HL-60/S4 (cell line): ENCODE data around the gene EPB41L4A.
"Not testable (repeated sequence)": the region's sequence is repeated elsewhere in the genome, so short reads cannot be mapped to it uniquely, and the experiment has no call there.

Source experiments
- in situ Hi-C: fragments of 300-500 bp; cut with MboI; formaldehyde crosslinking; loops from 2 replicates; pipeline ENCODE4 v1.14.3; 2022; ENCODE audit warnings: low sequenced_read_pairs

Gene EPB41L4A, protein sequence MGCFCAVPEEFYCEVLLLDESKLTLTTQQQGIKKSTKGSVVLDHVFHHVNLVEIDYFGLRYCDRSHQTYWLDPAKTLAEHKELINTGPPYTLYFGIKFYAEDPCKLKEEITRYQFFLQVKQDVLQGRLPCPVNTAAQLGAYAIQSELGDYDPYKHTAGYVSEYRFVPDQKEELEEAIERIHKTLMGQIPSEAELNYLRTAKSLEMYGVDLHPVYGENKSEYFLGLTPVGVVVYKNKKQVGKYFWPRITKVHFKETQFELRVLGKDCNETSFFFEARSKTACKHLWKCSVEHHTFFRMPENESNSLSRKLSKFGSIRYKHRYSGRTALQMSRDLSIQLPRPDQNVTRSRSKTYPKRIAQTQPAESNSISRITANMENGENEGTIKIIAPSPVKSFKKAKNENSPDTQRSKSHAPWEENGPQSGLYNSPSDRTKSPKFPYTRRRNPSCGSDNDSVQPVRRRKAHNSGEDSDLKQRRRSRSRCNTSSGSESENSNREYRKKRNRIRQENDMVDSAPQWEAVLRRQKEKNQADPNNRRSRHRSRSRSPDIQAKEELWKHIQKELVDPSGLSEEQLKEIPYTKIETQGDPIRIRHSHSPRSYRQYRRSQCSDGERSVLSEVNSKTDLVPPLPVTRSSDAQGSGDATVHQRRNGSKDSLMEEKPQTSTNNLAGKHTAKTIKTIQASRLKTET

DNA sequence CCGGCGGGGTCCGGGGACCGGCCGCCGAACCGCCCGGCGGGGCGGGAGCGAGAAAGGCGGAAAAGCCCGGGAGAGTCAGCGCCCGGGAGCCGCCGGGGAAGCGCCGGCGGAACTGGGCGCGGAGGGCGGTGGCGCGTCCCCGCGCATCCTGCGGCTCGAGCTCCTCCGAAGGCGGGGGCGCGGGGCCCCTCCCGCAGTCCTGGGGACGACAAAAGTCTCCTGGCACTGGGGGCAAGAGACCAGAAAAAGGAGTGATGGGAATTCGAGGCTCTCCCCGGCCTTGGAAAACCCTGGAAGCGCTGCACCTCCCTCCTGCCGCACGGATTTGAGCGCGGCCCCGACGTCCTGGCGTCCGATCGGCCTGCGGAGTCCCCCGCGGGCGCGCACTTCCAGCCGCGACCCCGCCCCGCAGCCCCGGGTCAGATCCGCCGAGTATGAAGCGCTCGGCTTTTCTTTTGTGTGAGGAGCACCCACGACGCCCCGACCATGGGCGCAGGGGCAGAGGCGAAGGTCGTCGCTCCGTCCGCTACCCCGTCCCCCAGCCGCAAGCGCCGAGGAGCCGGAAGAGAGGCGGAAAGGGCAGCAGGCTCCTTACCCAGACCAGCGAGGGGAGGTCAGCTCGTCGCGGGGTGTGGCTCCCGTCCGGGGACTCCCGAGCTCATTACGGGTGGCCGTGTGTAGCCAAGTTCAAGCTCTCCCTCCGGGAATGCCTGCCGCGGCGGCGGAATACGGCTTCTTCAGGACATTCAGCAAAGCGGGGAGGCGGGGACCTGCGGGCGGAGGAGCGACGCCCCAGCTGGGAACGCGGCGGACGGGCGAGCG, at the start of gene EPB41L4A:
TSS of gene EPB41L4A (minus strand) at position 114 of the 822 bp plus-strand sequence. CDS start 238 bp downstream, outside the sequence.
- in situ Hi-C loops = no loop called here

DNA sequence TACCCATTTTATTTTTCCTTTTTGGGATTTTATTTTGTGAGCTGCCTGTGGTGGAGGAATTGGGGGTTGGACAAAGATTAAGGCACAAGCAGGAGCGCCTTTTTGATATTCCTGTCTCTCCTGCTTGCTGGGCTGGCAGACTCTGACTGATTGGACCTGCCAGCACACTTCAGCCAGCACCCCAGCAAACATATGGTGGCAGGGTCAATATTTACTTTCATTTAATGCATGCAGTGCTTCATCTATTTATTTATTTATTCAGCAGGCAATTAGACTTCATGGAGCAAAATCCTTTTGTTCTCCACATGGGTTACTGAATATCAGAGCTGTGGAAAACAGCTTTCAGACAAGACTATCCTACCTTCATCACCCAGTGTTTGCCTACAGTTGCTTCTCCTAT, 48.4 kb upstream of the EPB41L4A start:
- in situ Hi-C loops = no loop called here

DNA sequence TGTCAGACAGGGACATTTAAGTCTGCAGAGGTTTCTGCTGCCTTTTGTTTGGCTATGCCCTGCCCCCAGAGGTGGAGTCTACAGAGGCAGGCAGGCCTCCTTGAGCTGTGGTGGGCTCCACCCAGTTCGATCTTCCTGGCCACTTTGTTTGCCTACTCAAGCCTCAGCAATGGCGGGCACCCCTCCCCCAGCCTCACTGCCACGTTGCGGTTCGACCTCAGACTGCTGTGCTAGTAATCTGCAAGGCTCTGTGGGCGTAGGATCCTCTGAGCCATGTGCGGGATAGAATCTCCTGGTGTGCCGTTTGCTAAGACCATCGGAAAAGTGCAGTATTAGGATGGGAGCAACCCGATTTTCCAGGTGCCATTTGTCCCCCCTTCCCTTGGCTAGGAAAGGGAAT, 47.2 kb upstream of the EPB41L4A start:
- in situ Hi-C loops = not testable (repeated sequence)

DNA sequence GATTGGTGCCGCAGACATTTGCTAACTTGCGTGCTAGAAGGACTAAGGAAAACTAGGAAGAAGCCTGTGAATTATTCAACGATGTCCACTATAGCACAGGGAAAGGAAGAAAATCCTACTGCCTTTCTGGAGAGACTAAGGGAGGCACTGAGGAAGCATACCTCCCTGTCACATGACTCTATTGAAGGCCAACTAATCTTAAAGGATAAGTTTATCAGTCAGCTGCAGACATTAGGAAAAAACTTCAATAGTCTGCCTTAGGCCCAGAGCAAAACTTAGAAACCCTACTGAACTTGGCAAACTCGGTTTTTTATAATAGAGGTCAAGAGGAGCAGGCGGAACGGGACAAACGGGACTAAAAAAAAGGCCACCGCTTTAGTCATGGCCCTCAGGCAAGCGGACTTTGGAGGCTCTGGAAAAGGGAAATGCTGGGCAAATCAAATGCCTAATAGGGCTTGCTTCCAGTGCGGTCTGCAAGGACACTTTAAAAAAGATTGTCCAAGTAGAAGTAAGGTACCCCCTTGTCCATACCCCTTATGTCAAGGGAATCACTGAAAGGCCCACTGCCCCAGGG, 28.2 kb upstream of the EPB41L4A start:
- in situ Hi-C loops = not testable (repeated sequence)

DNA sequence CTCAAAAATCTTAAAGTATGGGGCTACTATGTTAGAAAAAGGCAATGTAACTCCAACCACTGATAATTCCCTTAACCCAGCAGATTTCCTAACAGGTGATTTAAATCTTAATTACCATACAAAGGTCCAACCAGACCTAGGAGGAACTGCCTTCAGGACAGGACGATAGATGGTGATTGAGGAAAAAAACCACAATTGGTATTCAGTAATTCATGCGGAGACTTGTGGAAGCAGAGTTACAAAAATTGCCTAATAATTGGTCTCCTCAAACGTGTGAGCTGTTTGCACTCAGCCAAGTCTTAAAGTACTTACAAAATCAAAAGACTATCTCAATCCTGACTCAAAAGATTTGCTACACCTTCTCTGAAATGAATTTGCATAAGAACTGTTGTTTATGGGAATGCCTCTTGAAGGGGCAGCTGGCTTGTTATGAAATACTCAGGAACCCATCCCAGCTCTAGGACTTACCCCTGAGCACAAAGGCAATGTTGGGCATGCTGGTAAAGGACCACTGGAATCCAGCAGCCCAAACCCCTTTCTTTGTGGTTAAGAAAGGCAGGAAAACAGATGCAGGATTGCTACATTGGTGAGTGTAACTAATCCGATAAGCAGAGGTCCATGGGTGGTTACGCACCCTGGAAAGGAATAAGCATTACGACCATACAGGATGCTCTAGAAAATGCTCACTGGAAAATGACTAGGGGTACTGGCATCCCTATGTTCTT, 26.7 kb upstream of the EPB41L4A start:
- in situ Hi-C loops = no loop called here

DNA sequence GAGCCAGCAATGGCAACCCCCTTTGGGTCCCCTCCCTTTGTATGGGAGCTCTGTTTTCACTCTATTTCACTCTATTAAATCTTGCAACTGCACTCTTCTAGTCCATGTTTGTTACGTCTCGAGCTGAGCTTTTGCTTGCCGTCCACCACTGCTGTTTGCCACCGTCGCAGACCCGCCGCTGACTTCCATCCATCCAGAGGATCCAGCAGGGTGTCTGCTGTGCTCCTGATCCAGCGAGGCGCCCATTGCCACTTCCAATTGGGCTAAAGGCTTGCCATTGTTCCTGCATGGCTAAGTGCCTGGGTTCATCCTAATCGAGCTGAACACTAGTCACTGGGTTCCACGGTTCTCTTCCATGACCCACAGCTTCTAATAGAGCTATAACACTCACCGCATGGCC, 24.9 kb upstream of the EPB41L4A start:
- in situ Hi-C loops = not testable (repeated sequence)

DNA sequence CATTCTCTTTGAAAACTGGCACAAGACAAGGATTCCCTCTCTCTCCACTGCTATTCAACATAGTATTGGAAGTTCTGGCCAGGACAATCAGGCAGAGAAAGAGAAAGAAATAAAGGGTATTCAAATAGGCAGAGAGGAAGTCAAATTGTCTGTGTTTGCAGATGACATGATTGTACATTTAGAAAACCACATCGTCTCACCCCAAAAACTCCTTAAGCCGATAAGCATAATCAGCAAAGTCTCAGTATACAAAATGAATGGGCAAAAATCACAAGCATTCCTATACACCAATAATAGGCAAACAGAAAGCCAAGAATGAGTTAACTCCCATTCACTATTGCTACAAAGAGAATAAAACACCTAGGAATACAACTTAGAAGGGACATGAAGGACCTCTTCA, 21.0 kb upstream of the EPB41L4A start:
- in situ Hi-C loops = no loop called here

DNA sequence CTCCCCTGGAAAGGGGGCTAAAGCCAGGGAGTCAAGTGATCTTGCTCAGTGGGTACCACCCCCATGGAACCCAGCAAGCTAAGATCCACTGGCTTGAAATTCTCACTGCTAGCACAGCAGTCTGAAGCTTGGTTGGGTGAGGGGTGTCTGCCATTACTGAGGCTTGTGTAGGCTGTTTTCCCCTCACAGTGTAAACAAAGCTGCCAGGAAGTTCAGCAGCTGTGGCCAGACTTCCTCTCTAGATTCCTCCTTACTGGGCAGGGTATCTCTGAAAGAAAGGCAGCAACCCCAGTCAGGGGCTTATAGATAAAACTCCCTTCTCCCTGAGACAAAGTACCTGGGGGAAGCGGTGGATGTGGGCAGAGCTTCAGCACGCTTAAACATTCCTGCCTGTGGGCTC, 17.1 kb upstream of the EPB41L4A start:
- in situ Hi-C loops = no loop called here

DNA sequence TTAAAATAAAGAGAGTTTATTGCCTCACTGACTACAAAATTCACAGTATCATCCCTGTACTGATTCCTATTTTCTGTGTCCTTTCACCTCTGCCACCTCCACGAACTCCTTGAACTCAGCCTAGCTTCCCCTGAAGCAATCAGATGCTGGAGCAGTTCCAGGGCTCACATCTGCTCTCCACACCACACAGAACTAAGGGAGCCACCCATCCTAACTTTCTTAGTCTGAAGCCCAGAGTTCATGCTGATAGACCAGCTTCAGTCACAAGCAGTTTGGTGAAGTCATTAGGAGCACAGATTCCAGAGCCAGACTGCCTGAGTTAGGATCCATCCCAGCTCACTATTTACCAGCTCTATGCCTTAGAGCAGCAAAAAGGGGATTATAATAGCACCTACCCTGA, 15.6 kb upstream of the EPB41L4A start:
- in situ Hi-C loops = no loop called here

DNA sequence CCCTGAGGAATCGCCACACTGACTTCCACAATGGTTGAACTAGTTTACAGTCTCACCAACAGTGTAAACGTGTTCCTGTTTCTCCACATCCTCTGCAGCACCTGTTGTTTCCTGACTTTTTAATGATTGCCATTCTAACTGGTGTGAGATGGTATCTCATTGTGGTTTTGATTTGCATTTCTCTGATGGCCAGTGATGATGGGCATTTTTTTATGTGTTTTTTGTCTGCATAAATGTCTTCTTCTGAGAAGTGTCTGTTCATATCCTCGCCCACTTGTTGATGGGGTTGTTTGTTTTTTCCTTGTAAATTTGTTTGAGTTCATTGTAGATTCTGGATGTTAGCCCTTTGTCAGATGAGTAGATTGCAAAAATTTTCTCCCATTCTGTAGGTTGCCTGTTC, 7.1 kb upstream of the EPB41L4A start:
- in situ Hi-C loops = not testable (repeated sequence)

DNA sequence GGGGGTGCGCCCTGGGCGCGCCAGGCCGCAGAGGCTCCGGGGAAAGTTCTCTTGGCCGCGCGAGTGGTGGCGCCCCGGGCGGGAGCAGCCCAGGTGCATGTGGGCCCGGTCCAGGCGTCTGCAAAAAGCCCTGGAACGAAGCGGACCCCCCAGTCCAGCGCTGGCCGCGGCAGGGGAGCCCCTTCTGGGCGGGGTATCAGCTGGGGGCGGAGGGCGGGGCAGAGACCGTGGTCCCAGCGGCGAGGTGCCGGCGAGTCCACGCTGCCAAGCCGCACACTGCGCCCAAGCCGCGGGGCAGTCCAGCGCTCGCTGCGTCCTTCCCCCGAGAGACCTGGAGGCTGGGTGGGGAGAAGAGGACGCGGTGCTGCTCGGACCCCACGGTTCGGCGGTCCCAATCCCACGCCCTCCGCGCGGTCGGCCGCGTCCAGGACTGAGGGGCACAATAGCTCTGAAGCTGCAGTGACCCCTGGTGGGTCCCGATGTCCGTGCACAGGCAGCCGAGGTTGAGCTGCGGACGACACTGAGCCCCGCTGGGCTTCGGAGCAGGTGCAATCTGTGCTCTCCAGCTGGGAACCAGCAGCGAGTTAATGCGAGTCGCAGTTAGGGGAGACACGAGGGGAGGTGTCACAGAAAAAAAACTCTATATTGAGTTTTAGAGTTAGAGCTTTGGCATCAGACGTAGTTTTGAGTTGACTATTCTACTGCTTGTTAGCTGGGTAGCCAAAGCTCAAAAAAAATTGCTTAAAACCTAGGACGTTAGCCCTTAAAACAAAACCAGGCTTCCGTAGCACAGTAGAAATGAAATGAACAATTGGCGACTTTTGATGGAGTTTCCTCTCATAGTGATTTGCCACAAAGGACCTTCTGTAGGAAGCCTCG, 1.1 kb upstream of the EPB41L4A start:
- in situ Hi-C loops = no loop called here

DNA sequence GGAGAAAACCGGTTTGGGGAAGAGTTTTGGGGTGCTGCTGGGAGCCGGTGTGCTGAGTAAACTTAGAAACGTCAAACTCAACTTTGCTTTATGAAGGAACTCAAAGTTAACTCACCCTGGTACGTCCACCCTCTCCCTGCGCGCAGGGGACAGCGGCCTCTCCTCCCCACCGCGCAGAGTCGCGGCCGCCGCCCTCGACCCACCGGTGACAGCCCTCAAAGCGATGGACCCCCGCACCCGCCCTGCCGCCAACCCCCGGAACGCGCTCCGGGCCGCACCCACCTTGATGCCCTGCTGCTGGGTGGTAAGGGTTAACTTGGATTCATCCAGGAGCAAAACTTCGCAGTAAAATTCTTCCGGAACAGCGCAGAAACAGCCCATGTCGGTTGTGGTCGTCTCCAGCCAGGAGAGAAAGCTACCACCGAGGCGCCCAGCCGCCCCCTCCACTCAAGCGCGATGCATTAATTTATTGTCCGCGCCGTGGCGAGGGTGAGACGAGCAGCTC, 366 bp downstream of the EPB41L4A start:
- in situ Hi-C loops = no loop called here

DNA sequence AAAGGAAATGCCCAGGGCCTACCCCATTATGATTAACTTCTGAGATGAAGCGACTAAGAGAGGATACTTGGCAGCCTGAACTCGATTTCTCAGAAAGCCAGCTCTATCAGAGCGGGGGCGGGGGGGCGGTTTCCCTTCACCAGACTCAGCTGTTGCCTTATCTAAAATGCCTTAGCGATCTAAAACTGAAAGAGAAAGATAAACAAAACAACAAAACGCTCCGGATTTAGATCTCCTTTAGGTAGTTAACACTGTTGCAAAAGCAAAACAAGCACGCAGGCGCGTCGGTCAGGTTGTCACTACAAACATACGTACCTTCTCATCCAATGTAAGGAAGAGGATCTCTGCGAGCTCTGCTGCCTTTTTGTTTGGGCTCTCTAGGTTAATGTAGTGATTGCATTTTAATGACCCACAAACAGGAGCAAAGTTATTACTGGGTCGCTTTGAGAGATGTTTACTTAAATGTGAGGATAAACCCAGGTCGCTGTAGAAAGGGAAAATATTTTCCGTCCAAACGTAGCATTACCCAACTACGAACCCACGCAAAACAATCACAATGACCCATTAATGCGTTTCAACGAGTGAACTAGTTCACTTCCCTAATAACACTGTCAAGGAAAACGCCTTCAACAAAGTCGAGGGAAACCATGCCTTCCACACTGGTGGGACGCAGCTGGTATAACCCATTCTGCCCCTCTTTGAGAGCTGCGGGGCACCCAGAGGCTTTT, 982 bp downstream of the EPB41L4A start:
- in situ Hi-C loops = no loop called here

DNA sequence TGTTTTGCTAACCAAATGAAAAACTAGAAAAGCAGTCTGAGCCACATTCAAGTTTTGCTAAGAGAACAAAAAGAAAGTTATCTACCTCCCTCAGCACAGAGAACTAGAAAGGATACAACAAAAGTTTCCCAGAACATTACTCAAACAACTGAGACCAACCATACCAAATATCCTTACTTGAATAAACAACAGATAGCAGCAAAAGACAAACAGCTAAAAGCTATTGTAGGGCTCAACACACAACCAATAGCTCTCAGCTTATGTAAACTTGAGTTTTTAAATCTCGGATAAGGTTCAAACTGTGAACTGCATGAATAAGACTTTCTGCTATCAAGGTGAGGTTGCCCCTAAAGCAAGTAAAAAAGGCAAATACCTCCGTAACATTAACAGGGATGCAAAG, 3.5 kb downstream of the EPB41L4A start:
- in situ Hi-C loops = no loop called here

DNA sequence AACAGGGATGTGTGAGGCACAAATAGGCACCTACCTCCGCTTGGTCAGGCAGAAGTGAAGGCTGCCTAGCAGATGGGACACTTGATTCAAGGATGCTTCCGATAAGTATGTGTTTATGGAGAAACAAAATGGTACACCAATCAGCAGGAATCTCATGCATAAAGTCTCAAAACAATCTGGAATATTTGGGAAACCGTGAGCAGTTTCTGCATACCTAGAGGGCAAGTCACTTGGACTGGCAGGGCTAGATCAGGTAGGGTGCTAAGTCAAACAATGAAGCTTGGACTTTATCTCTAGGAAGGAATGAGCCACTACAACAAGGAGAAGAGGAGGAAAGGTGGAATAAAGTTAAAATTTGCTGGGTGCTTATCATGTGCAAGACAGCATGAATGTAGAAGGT, 5.5 kb downstream of the EPB41L4A start:
- in situ Hi-C loops = no loop called here

DNA sequence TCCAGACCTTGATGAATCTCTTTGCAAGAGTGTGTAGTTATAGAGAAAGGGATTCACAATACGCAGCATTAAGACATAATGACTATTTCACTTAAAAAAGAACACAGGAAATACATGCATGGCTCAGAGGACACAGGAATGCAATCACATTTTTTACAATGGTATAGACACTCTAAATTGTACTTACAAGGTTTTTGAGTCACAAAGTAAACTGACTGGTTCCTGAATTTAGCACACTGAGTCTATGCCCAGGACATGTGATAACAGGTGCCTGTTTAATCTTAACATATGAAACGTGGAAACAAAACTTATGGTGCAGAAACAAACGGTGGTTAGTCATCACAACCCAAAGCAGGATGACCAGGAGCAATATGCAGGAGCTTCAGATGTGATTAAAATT, 6.7 kb downstream of the EPB41L4A start:
- in situ Hi-C loops = no loop called here

DNA sequence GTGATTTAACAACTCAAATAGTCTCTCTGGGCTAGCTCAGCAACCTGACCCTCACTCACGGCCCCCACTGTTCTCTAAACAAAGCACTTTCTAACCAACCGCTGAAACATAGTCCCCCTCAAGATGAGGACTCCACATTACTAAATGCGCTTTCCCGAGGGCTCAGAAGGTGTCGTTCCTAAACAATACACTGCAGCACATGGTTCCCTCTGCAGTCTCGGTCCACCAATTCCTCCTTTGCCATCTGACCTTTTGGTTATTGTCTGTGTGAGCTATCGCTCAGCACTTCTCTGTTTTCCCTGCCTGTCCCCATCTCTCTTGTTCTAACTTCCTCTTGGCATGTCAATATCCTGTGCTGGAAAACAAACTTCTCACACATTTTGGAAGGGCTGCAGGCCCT, 7.2 kb downstream of the EPB41L4A start:
- in situ Hi-C loops = no loop called here

DNA sequence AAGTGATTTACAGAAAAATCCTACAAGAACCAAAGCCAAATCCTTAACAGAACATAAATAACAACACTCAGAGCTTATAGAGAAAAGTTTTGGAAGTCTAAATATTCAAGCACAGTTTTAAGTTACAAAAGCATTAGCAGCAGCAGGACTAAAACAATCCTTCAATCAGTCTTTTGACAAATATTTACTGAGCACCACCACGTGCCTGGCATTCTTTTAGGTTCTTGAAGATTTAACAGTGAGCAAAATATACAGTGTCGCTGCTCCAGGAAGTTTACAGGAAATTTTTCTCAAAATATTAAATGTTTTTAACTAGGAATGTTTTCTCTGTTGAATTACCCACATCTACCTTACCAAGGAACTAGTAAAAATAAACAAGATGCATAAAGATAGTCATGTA, 11.4 kb downstream of the EPB41L4A start:
- in situ Hi-C loops = no loop called here

DNA sequence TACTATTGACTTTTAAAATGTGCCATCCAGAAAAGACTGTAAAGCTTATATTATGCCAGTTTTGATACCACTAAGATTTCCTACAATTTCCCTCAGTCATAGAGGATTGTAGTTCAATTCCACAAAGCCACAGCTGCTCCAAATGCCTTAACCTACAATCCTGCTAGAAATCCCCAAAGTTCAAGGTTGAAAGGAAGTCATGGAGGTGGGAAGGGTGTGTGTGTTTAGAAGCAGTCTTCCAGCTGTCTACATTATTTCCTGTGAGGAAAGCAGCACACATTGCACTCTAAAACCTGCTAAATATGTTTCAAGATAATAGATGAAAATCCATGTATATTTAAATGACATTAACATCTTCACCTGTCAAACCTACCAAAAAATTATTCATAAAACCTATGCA, 11.8 kb downstream of the EPB41L4A start:
- in situ Hi-C loops = no loop called here
